LoVo (cell line): Measurements from ENCODE around the gene EEFSEC.

Experiments used
- DNase-seq: peaks from one replicate; pipeline ENCODE4 v3.0.0-alpha.2; 2016; ENCODE audit warnings: low spot score

EEFSEC gene

DNA sequence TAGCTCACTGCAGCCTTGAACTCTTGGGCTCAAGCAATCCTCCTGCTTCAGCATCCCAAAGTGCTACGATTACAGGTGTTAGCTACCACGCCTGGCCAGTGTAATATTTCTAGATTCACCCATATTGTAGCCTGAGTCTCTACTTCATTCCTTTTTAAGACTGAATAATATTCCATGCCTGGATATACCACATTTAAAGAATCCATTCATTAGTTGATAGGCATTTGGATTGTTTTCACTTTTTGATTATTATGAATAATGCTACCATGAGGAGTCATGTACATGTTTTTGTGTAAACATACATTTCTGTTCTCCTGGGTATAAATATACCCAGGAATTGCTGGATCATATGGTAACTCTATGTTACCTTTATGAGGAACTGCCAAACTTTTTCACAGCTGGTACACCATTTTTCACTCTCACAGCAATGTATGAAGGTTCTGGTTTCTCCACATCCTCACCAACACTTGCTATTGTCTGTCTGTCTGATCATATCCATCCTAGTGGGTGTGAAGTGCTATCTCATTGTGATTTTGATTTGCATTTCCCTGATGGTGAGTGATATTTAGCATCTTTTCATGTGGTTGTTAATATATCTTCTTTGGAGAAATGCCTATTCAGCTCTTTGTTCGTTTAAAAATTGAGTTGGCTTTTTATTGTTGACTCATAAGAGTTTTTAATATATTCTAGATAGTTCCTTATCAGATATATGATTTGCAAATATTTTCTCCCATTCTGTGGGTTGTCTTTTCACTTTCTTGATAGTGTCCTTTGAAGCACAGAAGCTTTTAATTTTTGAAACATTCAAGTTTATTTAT lies 32.6 kb downstream of the EEFSEC start:
- no peak for DNase-seq

GRCh38 chr3:128187495-128187894 lies 34.2 kb downstream of the EEFSEC start:
- no peak for DNase-seq

DNA sequence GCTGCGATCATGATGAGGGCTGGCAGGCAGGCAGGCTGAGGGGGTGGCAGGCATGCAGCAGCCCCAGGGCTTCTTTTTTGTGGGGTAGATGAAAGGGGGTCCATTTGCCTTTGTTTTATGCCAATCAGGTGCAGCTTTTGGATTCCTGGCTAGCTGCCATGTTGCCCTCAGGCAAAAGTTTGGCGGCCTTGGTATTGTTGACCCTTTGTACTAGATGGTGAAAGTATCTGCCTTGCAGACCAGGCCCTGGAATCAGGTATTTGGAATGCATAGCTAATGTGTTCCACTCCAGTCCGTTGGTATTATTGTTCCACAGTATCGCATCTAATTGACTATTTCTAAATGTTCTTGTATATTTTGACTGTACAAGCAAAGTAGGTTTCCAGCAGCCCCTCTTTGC lies 35.0 kb downstream of the EEFSEC start:
- no peak for DNase-seq

DNA sequence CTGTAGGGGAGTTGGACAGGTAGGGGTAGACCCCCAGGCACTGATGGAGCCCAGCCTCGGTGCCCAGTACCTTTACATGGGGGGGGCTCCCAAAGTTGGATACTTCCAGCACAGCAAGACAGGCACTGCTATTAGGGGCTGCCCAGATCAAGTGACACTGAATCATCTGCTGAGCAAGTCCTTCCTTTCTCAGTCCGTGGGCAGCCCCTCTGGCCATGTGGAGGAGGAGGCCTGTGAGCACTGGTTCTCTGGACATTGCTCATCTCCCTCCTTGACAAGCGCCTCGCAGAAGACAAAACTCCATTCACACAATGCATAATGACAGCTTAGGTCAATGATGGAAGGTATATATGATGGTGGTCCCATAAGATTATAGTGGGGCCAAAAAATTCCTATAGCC lies 35.7 kb downstream of the EEFSEC start:
- no peak for DNase-seq

- no peak for DNase-seq
Measured at GRCh38 chr3:128190501-128190900, 37.2 kb downstream of the EEFSEC start.

DNA sequence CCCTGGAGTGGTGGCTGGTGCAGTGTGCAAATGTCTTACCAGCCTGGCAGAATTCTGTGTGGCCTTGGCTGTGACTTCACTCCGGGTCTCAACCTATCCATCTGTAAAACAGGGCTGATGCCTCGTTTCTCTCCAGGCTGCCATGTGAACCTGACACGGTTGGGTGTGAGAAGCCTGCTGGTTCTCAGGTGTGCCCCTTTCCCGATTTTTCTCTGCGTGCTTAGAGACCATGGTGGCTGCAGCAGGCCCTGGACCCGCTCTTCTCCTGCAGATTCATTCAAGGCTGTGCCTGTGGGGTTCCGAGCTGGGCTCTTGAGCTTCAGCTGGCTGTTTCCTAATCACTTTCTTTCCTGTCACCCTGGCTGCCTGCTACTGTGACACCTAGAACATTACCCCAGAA lies 38.9 kb downstream of the EEFSEC start:
- DNase-seq: no peak

- no peak for DNase-seq
Measured at GRCh38 chr3:128193168-128193567, 39.9 kb downstream of the EEFSEC start.

GRCh38 chr3:128194843-128195242 lies 41.6 kb downstream of the EEFSEC start:
- DNase-seq: no peak

GRCh38 chr3:128195369-128195768 lies 42.1 kb downstream of the EEFSEC start:
- DNase-seq: no peak

DNA sequence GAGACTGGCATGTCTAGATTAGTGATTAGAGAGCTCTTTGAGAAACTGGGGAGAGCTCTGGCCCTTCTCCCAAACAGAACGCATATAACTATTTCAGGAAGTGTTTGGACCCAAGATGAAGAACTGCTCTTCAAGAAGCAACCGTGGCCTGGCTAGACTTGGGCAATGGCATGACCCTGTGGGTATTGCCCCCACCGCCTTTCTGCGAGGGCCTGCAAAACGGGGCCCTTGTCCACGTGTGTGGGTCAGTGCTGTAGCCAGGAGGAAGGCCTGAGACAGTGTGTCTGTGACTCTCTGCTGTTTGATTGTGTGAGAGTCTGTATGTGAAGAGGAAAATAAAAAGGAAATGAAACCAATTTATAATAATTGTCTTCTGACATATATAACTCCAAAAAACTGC lies 42.5 kb downstream of the EEFSEC start:
- no peak for DNase-seq

GRCh38 chr3:128196647-128197046 lies 43.4 kb downstream of the EEFSEC start:
- no peak for DNase-seq

DNA sequence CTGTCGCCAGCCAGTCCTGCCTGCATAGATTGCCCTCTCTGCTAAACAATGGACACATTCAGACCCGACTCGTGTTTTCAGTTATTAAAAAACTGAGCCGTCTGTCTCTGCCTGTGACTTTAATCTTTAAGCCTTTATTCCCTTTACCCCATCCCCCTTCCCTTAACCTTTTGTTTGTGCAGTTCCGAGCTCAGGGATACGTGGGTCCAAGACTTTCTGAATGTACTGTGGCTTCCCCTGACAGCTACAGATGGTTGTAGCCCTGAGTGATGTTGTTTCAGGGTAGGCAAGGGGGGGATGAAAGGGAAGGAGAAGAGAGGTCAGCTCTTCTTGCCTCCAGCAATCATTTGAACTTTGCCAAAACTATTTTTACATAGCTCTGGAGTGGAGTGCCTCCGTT lies 44.6 kb downstream of the EEFSEC start:
- no peak for DNase-seq

DNA sequence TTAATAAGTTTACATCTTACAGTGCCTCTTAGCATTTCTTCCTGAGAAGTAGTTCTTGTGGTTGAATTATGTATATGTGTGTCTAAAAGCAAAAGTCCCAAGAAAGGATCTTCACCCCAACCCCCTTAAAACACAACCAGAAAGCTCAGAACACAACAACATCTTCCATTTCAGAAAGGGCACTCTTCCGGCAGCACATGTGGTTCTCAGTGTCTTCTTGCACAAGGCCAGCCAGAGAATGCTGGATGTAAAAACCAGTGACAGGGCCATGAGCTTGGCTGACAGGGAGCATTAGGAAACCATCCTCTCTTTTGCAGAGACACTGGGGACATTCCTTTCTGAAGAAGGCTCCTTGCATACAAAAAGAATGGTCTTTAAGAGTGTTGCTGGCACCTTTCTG lies 45.0 kb downstream of the EEFSEC start:
- no peak for DNase-seq

GRCh38 chr3:128199110-128199509 lies 45.8 kb downstream of the EEFSEC start:
- DNase-seq: no peak

DNA sequence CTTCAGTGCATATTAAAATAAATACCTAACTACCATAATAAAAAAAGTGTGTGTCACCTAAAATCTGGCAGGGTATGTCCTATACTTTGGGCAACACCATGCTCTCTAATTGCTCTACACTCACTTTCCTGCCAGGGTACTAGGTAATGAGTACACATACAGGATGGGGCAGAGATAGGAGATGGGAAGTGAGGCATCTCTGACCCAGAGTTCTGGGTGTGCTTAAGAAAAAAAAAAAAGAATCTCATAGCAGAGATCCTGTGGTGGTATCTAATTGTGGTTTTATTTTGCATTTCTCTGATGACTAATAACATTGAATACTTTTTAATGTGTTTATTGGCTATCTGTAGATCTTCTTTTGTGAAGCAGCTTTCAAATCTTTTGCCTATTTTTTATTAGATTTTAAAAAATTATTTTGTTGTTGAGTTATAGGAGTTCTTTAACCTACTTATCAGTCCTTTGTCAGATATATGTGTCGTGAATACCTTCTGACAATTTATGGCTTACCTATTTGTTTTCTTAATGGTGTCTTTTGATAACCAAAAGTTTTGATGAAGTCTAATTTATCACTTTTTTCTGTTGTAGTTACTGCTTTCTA lies 48.0 kb downstream of the EEFSEC start:
- no peak for DNase-seq

GRCh38 chr3:128203169-128203568 lies 49.9 kb downstream of the EEFSEC start:
- no peak for DNase-seq

DNA sequence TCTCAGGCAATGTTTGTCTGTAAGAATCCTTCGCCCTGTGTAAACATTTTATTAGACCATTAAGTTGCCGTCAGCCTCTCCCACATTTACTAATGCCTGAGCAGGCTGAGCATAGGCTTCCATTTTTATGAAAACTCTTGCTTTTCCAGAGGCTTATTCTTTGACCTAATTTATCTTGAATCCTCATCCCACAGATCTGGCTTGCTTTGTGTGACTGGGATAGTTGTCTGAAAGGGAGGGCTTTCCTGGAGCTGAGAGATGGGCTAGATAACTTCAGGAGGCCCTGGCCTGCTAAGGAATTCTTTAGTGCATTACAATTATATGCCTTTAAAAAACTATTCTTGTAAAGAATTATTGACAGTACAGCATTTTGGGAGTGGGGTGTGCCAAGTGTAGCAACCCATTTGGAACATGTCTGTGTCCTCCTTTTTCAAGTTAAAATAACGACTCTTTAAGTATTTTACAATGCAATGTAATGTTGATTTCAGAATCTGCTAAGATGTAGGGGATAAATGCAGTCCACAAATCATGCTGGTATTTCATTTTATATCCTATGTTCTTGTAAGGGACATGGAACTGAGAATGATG lies 52.4 kb downstream of the EEFSEC start:
- no peak for DNase-seq

GRCh38 chr3:128207951-128208350 lies 54.7 kb downstream of the EEFSEC start:
- DNase-seq: no peak

DNA sequence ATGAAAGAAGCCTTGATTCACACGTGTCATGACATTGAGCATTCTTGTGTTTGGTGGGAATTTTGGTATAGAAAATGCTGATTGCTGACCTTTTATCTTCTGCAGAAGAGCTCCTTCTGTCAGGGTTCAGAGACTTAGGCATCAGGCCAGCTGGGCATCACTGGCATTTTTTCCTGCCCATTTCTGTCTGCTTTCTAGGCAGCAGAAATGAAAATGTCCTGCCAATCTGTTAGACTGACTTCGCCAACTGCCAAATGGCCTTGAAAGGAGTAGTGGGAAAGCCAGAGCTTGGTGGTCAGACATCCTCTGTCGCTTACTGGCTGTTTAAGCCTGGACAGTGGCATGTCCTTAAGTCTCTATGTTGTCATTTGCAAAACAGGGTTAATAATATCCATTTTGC lies 57.4 kb downstream of the EEFSEC start:
- no peak for DNase-seq

DNA sequence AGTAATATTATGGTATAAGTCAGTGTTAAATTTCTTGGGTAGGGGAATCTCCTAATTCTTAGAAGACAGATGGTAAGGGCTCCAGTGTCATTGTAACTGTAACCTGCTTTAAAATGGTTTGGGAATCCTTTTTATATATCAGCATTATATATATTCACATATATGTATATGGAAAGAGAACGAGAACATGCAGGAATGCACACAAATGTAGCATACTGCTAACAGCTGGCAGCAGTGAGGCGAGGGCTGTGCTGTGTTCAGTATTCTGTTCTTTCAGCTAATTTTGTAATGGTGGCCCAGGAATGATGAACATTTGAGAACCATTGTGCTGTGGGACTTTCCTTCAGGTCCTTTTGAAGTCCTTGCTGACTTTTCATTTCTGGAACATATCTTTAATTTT lies 60.8 kb downstream of the EEFSEC start:
- DNase-seq: no peak

GRCh38 chr3:128215290-128215689 lies 62.0 kb downstream of the EEFSEC start:
- no peak for DNase-seq

GRCh38 chr3:128215800-128216495 lies 62.7 kb downstream of the EEFSEC start:
- no peak for DNase-seq
